ENCODE results near the gene THUMPD2. TPM values are rescaled to one million over a fixed set of nuclear protein-coding genes. Genes with fewer than 3 reads are reported as not detected.

The THUMPD2 gene
- total RNA-seq, 1 donor from 2014 or later: 5.0 TPM

- TF ChIP-seq CTCF (IDR thresholded peaks at IDR 0.05; ENCODE audit: unreplicated experiment): no peak
- no peaks in the 10 kb centered on the region for H3K27me3 Mint-ChIP-seq (ENCODE audit: unreplicated experiment)
- H3K36me3 Mint-ChIP-seq (ENCODE audit: low read depth, unreplicated experiment): peaks cover 5% of the 10 kb centered on the region
- no peaks in the 10 kb centered on the region for H3K9me3 Mint-ChIP-seq (ENCODE audit: unreplicated experiment)
- no peak overlapping the region for H3K27ac Mint-ChIP-seq (ENCODE audit: unreplicated experiment)
- no peak overlapping the region for H3K4me3 Mint-ChIP-seq (ENCODE audit: unreplicated experiment)
- H3K4me1 Mint-ChIP-seq (ENCODE audit: unreplicated experiment): peaks cover 15% of the 10 kb centered on the region
- DNase-seq (ENCODE audit: low spot score): no peak
Observed at GRCh38 chr2:39739386-39739785, 39.7 kb downstream of the THUMPD2 start.

GRCh38 chr2:39738936-39739335 is 40.1 kb downstream of the THUMPD2 start:
- no peak for TF ChIP-seq CTCF (IDR thresholded peaks at IDR 0.05; ENCODE audit: unreplicated experiment)
- Mint-ChIP-seq H3K4me1 (ENCODE audit: unreplicated experiment) (peaks cover 15% of the 10 kb centered on the region), H3K4me3 (ENCODE audit: unreplicated experiment) (no peak overlapping the region), H3K9me3 (ENCODE audit: unreplicated experiment) (no peaks in the 10 kb centered on the region), H3K27ac (ENCODE audit: unreplicated experiment) (no peak overlapping the region), H3K36me3 (ENCODE audit: low read depth, unreplicated experiment) (peaks cover 5% of the 10 kb centered on the region), H3K27me3 (ENCODE audit: unreplicated experiment) (no peaks in the 10 kb centered on the region)
- DNase-seq (ENCODE audit: low spot score): no peak

DNA sequence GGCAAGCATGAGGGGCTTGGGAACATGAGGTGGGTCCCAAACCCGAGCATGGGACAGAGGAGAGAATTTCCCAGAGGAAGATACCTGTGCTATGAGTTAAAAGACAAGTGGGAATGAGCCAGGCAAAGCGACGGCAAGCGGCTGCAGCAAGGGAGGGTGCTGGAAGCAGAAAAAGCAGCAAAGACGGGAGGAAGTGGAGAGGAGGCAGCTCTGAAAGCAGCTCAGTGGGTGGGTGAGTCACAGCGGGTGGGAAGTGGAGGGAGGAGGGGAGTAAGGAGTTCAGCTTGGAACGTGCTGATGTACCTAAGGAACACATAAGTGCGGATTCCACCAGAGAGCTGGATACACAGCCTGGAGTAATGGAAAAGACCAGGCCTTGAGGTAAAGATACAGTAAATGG is 41.4 kb downstream of the THUMPD2 start:
- DNase-seq (ENCODE audit: low spot score): no peak
- Mint-ChIP-seq H3K27ac (ENCODE audit: unreplicated experiment) (peak overlapping the region; percentile 49), H3K4me1 (ENCODE audit: unreplicated experiment) (peaks cover 15% of the 10 kb centered on the region), H3K9me3 (ENCODE audit: unreplicated experiment) (no peaks in the 10 kb centered on the region), H3K36me3 (ENCODE audit: low read depth, unreplicated experiment) (peaks cover 5% of the 10 kb centered on the region), H3K4me3 (ENCODE audit: unreplicated experiment) (no peak overlapping the region), H3K27me3 (ENCODE audit: unreplicated experiment) (no peaks in the 10 kb centered on the region)
- no peak for TF ChIP-seq CTCF (IDR thresholded peaks at IDR 0.05; ENCODE audit: unreplicated experiment)

DNA sequence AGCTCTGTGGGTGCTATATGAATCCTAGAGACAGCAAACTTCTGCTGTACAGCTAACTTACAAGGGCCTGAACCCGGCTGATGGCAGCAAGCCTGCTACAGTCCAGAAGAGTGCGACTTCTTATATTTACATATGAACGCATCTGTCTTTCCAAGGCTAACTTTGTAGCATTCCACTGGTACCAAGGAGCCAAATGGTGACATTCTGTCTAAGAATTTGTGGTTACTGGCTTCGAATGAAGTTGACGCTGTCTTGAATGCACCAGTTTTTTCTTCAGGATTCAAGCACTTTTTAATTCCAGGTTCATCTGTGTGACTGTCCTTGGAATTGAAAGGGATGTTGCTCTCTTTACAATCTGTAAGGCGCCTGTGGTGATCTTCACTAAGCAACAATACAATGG is 42.4 kb downstream of the THUMPD2 start:
- H3K36me3 Mint-ChIP-seq (ENCODE audit: low read depth, unreplicated experiment): peaks cover 5% of the 10 kb centered on the region
- H3K4me1 Mint-ChIP-seq (ENCODE audit: unreplicated experiment): peaks cover 15% of the 10 kb centered on the region
- DNase-seq (ENCODE audit: low spot score): no peak
- H3K27ac Mint-ChIP-seq (ENCODE audit: unreplicated experiment): no peak overlapping the region
- no peaks in the 10 kb centered on the region for H3K9me3 Mint-ChIP-seq (ENCODE audit: unreplicated experiment)
- H3K27me3 Mint-ChIP-seq (ENCODE audit: unreplicated experiment): no peaks in the 10 kb centered on the region
- no peak overlapping the region for H3K4me3 Mint-ChIP-seq (ENCODE audit: unreplicated experiment)
- TF ChIP-seq CTCF (IDR thresholded peaks at IDR 0.05; ENCODE audit: unreplicated experiment): no peak

- Mint-ChIP-seq H3K36me3 (ENCODE audit: low read depth, unreplicated experiment) (peaks cover 8% of the 10 kb centered on the region), H3K27ac (ENCODE audit: unreplicated experiment) (no peak overlapping the region), H3K4me1 (ENCODE audit: unreplicated experiment) (peaks cover 15% of the 10 kb centered on the region), H3K4me3 (ENCODE audit: unreplicated experiment) (no peak overlapping the region), H3K9me3 (ENCODE audit: unreplicated experiment) (no peaks in the 10 kb centered on the region), H3K27me3 (ENCODE audit: unreplicated experiment) (no peaks in the 10 kb centered on the region)
- TF ChIP-seq CTCF (IDR thresholded peaks at IDR 0.05; ENCODE audit: unreplicated experiment): no peak
- no peak for DNase-seq (ENCODE audit: low spot score)
Observed at GRCh38 chr2:39735648-39736047, 43.4 kb downstream of the THUMPD2 start.
